Aorta (tissue), 5 donors: ENCODE measurements around the gene TIRAP. TPM values are rescaled to one million over a fixed set of nuclear protein-coding genes. Genes with fewer than 3 reads are reported as not detected.
A peak's percentile ranks its signal among the peaks of the same experiment; 100 is the strongest.

ENCODE experiments used
- ATAC-seq: fragments of 200-7000 bp; cut with Tn5 transposase; one replicate; pipeline ENCODE4 v1.9.1; 2022; ENCODE audit warnings: moderate library complexity; ENCODE audit not compliant: low FRiP score
- DNase-seq, 2 donors: peaks; one replicate each; pipeline ENCODE4 v3.0.0-alpha.2; 2020
- H3K27ac ChIP-seq, 2 donors: one replicate each; pipeline ENCODE4 v1.5.1; 2013; ENCODE audit warnings: low read length in 2 of 2, mild to moderate bottlenecking in 2 of 2, moderate library complexity in 2 of 2, control low read depth in 1 of 2, inconsistent platforms in 1 of 2, low read depth in 1 of 2
- H3K27me3 ChIP-seq, 2 donors: one replicate each; pipeline ENCODE4 v1.6.1; 2013; ENCODE audit warnings: control low read depth in 1 of 2, low read length in 1 of 2, mild to moderate bottlenecking in 1 of 2, moderate library complexity in 1 of 2; ENCODE audit not compliant: insufficient read depth in 2 of 2, control insufficient read depth in 1 of 2
- H3K36me3 ChIP-seq, 2 donors: one replicate each; pipeline ENCODE4 v1.6.1; 2013; ENCODE audit warnings: control low read depth in 1 of 2, low read length in 1 of 2, mild to moderate bottlenecking in 1 of 2; ENCODE audit not compliant: insufficient read depth in 2 of 2, control insufficient read depth in 1 of 2
- H3K4me1 ChIP-seq, 2 donors: one replicate each; pipeline ENCODE4 v1.6.1; 2013; ENCODE audit warnings: low read length in 2 of 2, control low read depth in 1 of 2, mild to moderate bottlenecking in 1 of 2, moderate library complexity in 1 of 2; ENCODE audit not compliant: insufficient read depth in 2 of 2, control insufficient read depth in 1 of 2
- H3K4me3 ChIP-seq, 2 donors: one replicate each; pipeline ENCODE4 v1.5.1; 2013; ENCODE audit warnings: low read length in 2 of 2, control low read depth in 1 of 2, mild to moderate bottlenecking in 1 of 2
- H3K9me3 ChIP-seq: one replicate; pipeline ENCODE4 v1.6.1; 2013; ENCODE audit warnings: mild to moderate bottlenecking, low read length; ENCODE audit not compliant: control insufficient read depth
- WGBS, 2 donors: extraction: QIAGEN DNeasy Blood & Tissue Kit; methylation state at CpG; one replicate each; pipeline ENCODE4 v1.1.7; 2013; 5-methylcytosine and 5-hydroxymethylcytosine counted together
- intact Hi-C, 2 donors: fragments of 100-400 bp; cut with DNase I; formaldehyde crosslinking; loops; one replicate each; pipeline versions ENCODE4 v1.14.2 to v1.15.0; 2022
- polyA plus RNA-seq, 2 donors: library from polyadenylated mRNA; stranded (reverse); fragments of 200-250 nt; gene quantifications; one replicate each; pipeline ENCODE4 v1.2.3, GENCODE V29; 2013
- total RNA-seq, 2 donors: library from RNA; stranded (reverse); fragmentation: NEBNext Ultra II Directional; extraction: Animal tissue kit (Norgen Biotek cat#: 25700); gene quantifications; one replicate each; pipeline ENCODE4 v1.2.1, GENCODE V29; 2021
- donor health status: healthy with polysubstance abuse.
- donor health status: Bipolar disorder and iron deficiency.
- donor health status: DM: no; HTN: no; CAD: no.
- donor health status: DM: no; HTN: no; CAD: no.
- donor health status: DM: yes; HTN: yes; CAD: no.

TIRAP gene
- total and polyA plus RNA-seq, 4 donors: 4.9 to 17.3 (median 10.1) TPM

GRCh38 chr11:126277780-126278179 is 5.1 kb upstream of the TIRAP start:
- H3K27me3 ChIP-seq: no peaks in the 10 kb centered on the region
- no peaks in the 10 kb centered on the region for H3K9me3 ChIP-seq
- H3K36me3 ChIP-seq: peaks cover 0 to 2% of the 10 kb centered on the region in 2 donors
- DNase-seq: no peak
- no peak overlapping the region for H3K27ac ChIP-seq
- WGBS, 2 donors: 89 to 94% methylated on average over 4 of the region's 4 CpGs
- ATAC-seq: no peak
- intact Hi-C loops: no loop called here
- no peak overlapping the region for H3K4me3 ChIP-seq
- no peaks in the 10 kb centered on the region for H3K4me1 ChIP-seq

DNA sequence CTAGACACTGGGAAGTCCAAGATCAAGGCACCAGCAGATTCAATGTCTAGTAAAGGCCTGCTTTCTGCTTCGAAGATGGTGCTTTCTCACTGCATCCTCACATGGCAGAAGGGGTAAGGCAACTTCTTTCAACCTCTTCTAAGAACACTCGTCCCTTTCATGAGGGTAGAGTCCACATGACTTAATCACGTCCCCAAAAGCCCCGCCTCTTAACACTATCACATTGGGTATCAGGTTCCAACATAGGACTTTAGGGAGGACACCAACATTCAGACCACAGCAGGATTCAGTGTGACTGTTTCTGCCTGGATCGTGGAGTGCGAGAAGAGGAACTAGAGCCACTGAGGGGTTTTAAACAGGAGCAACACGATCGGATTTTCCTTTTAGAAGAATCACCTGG is 3.7 kb upstream of the TIRAP start:
- Histone ChIP-seq H3K27ac (no peak overlapping the region), H3K4me3 (no peak overlapping the region), H3K4me1 (no peaks in the 10 kb centered on the region), H3K36me3 (peaks cover 0 to 2% of the 10 kb centered on the region in 2 donors), H3K9me3 (no peaks in the 10 kb centered on the region), H3K27me3 (no peaks in the 10 kb centered on the region)
- 76 to 78% methylated on average over 8 of the region's 8 CpGs for WGBS, 2 donors
- intact Hi-C loops: no loop called here
- ATAC-seq: no peak
- DNase-seq: no peak

GRCh38 chr11:126280595-126280994 is 2.3 kb upstream of the TIRAP start:
- 81 to 83% methylated on average over 5 of the region's 5 CpGs for WGBS, 2 donors
- no peaks in the 10 kb centered on the region for H3K4me1 ChIP-seq
- H3K27me3 ChIP-seq: no peaks in the 10 kb centered on the region
- H3K9me3 ChIP-seq: no peaks in the 10 kb centered on the region
- no peak overlapping the region for H3K27ac ChIP-seq
- no peak overlapping the region for H3K4me3 ChIP-seq
- H3K36me3 ChIP-seq: no peaks in the 10 kb centered on the region
- ATAC-seq (no peak), DNase-seq (no peak)
- intact Hi-C loops: no loop called here

- Histone ChIP-seq H3K27ac (no peak overlapping the region), H3K9me3 (no peaks in the 10 kb centered on the region), H3K4me3 (no peak overlapping the region), H3K27me3 (no peaks in the 10 kb centered on the region), H3K36me3 (no peaks in the 10 kb centered on the region), H3K4me1 (no peaks in the 10 kb centered on the region)
- 84 to 90% methylated on average over 6 of the region's 6 CpGs for WGBS, 2 donors
- DNase-seq (no peak), ATAC-seq (no peak)
- intact Hi-C loops: no loop called here
Measured at GRCh38 chr11:126281245-126281644, 1.6 kb upstream of the TIRAP start.

DNA sequence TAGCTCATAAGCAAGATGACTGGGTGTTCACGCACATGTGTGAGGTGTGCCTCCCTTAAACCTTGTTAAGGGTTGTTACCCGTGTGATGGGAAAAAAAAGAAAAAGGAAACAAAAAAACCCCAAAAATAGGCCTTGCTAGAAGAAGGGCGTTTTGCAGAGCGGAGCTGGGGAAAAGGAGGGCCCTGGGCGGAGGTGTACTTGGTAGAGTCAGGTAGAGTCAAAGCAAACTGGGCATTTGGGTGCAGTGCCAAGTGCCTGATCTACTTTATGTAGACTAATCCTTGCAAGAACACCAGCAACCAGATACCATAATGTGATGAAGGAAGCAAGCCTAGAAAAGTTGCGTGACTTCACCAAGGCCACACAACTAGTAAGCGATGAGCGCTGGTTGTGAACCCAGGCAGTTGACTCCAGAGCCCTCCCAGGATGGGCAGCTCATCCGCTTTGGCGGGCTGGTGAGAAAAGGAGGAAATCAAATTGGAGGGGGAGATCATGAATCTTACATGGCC is 1.2 kb upstream of the TIRAP start:
- H3K9me3 ChIP-seq: no peaks in the 10 kb centered on the region
- intact Hi-C loops: loop anchor here in 1 of 2 donors (2.0 kb wide), 1 partner anchor 13 kb away; the partner anchor contains the start of genes FOXRED1 and SRPRA
- no peaks in the 10 kb centered on the region for H3K4me1 ChIP-seq
- no peak overlapping the region for H3K4me3 ChIP-seq
- H3K36me3 ChIP-seq: no peaks in the 10 kb centered on the region
- WGBS, 2 donors: 93 to 95% methylated on average over 10 of the region's 10 CpGs
- no peak for DNase-seq
- H3K27ac ChIP-seq: peak overlapping the region in 1 of 2 donors; percentile 95
- ATAC-seq: no peak
- H3K27me3 ChIP-seq: no peaks in the 10 kb centered on the region

- Histone ChIP-seq H3K4me1 (no peaks in the 10 kb centered on the region), H3K36me3 (no peaks in the 10 kb centered on the region), H3K27ac (peak overlapping the region in 1 of 2 donors; percentile 95), H3K4me3 (peak overlapping the region; percentile 70), H3K27me3 (no peaks in the 10 kb centered on the region), H3K9me3 (no peaks in the 10 kb centered on the region)
- ATAC-seq (peak; percentile 67), DNase-seq (peak; percentile 78 to 82)
- WGBS, 2 donors: 0 to 1% methylated on average over 15 of the region's 15 CpGs
- intact Hi-C loops: loop anchor here in 1 of 2 donors (2.0 kb wide), 1 partner anchor 14 kb away; the partner anchor contains the start of genes FOXRED1 and SRPRA
Measured at GRCh38 chr11:126282361-126282735, 545 bp upstream of the TIRAP start.

GRCh38 chr11:126284829-126285228 is 1.9 kb downstream of the TIRAP start:
- intact Hi-C loops: no loop called here

GRCh38 chr11:126288237-126288636 is 5.3 kb downstream of the TIRAP start:
- Histone ChIP-seq H3K36me3 (peaks cover 3 to 4% of the 10 kb centered on the region in 2 donors), H3K4me1 (no peaks in the 10 kb centered on the region), H3K27me3 (no peaks in the 10 kb centered on the region), H3K27ac (no peak overlapping the region), H3K4me3 (no peak overlapping the region), H3K9me3 (no peaks in the 10 kb centered on the region)
- no peak for DNase-seq
- ATAC-seq: no peak
- intact Hi-C loops: no loop called here
- whole genome bisulfite sequencing, 2 donors: 85 to 86% methylated on average over 6 of the region's 6 CpGs

More at GRCh38 chr11:126284829-126285228, 1.9 kb downstream of the TIRAP start:
- DNase-seq (peak; percentile 82 to 87), ATAC-seq (no peak)
- H3K4me3 ChIP-seq: no peak overlapping the region
- H3K4me1 ChIP-seq: no peaks in the 10 kb centered on the region
- H3K27ac ChIP-seq: no peak overlapping the region
- no peaks in the 10 kb centered on the region for H3K27me3 ChIP-seq
- WGBS, 2 donors: 75 to 82% methylated on average over 6 of the region's 6 CpGs
- peaks cover 0 to 2% of the 10 kb centered on the region in 2 donors for H3K36me3 ChIP-seq
- no peaks in the 10 kb centered on the region for H3K9me3 ChIP-seq

- Histone ChIP-seq H3K9me3 (no peaks in the 10 kb centered on the region), H3K4me3 (no peak overlapping the region), H3K27me3 (no peaks in the 10 kb centered on the region), H3K27ac (no peak overlapping the region), H3K4me1 (no peaks in the 10 kb centered on the region), H3K36me3 (peaks cover 6 to 8% of the 10 kb centered on the region in 2 donors)
- DNase-seq (no peak), ATAC-seq (peak; percentile 60)
- 80 to 83% methylated on average over 12 of the region's 12 CpGs for WGBS, 2 donors
- intact Hi-C loops: no loop called here
Measured at GRCh38 chr11:126290887-126291286, 8.0 kb downstream of the TIRAP start.
